Measurements from ENCODE around the gene CSTB.

CSTB gene

GRCh38 chr21:43727519-43728153 lies 48.5 kb downstream of the CSTB start:
- DNase-seq: no peak

GRCh38 chr21:43726686-43727518 lies 49.2 kb downstream of the CSTB start:
- DNase-seq: no peak
